DOHH2 (cell line): ENCODE data around the gene ACTG2.

Experiments used
- H3F3A ChIP-seq: fragments of 200-600 bp; sonication (generic), shearing (Covaris generic); 2 replicates; pipeline ENCODE4 v1.6.0; 2016; ENCODE audit warnings: antibody characterized with exemption, mild to moderate bottlenecking; ENCODE audit not compliant: control insufficient read depth, insufficient read depth
- H3K27ac ChIP-seq: fragments of 200-600 bp; sonication (generic); 2 replicates; pipeline ENCODE4 v1.5.1; 2014; ENCODE audit warnings: low read depth, mild to moderate bottlenecking, low read length, moderate library complexity
- H3K27me3 ChIP-seq: fragments of 200-600 bp; sonication (generic); 2 replicates; pipeline ENCODE4 v1.6.1; 2014; ENCODE audit warnings: mild to moderate bottlenecking, low read length, mixed read lengths; ENCODE audit not compliant: control insufficient read depth
- H3K36me3 ChIP-seq: fragments of 200-600 bp; sonication (generic); 2 replicates; pipeline ENCODE4 v1.6.1; 2014; ENCODE audit warnings: mild to moderate bottlenecking, low read length, moderate library complexity, mixed read lengths; ENCODE audit not compliant: control insufficient read depth
- H3K4me1 ChIP-seq: fragments of 200-600 bp; sonication (generic); 2 replicates; pipeline ENCODE4 v1.6.1; 2014; ENCODE audit warnings: mild to moderate bottlenecking, low read length, mixed read lengths; ENCODE audit not compliant: control insufficient read depth
- H3K4me2 ChIP-seq: fragments of 200-600 bp; sonication (generic); 2 replicates; pipeline ENCODE4 v1.6.0; 2014; ENCODE audit warnings: mild to moderate bottlenecking, low read length, moderate library complexity
- H3K4me3 ChIP-seq: fragments of 200-600 bp; sonication (generic); 2 replicates; pipeline ENCODE4 v1.5.1; 2014; ENCODE audit warnings: mild to moderate bottlenecking, low read length, mixed read lengths
- H3K79me2 ChIP-seq: fragments of 200-600 bp; sonication (generic); 2 replicates; pipeline ENCODE4 v1.6.1; 2014; ENCODE audit warnings: mild to moderate bottlenecking, low read length, mixed read lengths; ENCODE audit not compliant: control insufficient read depth
- H3K9me2 ChIP-seq: fragments of 200-600 bp; sonication (generic); replicated peaks from 2 replicates; pipeline ENCODE4 v1.6.1; 2014; ENCODE audit warnings: mild to moderate bottlenecking, low read length, mixed read lengths; ENCODE audit not compliant: control insufficient read depth
- H3K9me3 ChIP-seq: fragments of 200-600 bp; sonication (generic); 2 replicates; pipeline ENCODE4 v1.6.1; 2014; ENCODE audit warnings: antibody characterized with exemption, low read length, mixed read lengths; ENCODE audit not compliant: control insufficient read depth, insufficient read depth
- H4K20me1 ChIP-seq: fragments of 200-600 bp; sonication (generic); 2 replicates; pipeline ENCODE4 v1.6.0; 2014; ENCODE audit warnings: low read depth, mild to moderate bottlenecking, antibody characterized with exemption, low read length, moderate library complexity; ENCODE audit not compliant: control insufficient read depth, insufficient read depth
- CTCF ChIP-seq: fragments of 200-600 bp; sonication (generic); IDR thresholded peaks from one replicate; pipeline ENCODE4 v1.5.1; 2014; ENCODE audit warnings: antibody characterized with exemption, mild to moderate bottlenecking, low read depth, low read length; ENCODE audit not compliant: poor library complexity, severe bottlenecking
- EZH2phosphoT487 ChIP-seq: fragments of 200-600 bp; sonication (generic); IDR thresholded peaks from 2 replicates; pipeline ENCODE4 v1.6.1; 2017; ENCODE audit warnings: borderline replicate concordance, mild to moderate bottlenecking, antibody characterized with exemption, low read length, moderate library complexity, mixed read lengths

Gene ACTG2

GRCh38 chr2:73913414-73914054 lies 20.7 kb downstream of the ACTG2 start:
- H3K4me2 ChIP-seq = no peak overlapping the region
- H3F3A ChIP-seq = no peaks in the 10 kb centered on the region
- H3K4me1 ChIP-seq = no peaks in the 10 kb centered on the region
- no peak for TF ChIP-seq CTCF
- H3K36me3 ChIP-seq = no peaks in the 10 kb centered on the region
- no peaks in the 10 kb centered on the region for H3K9me2 ChIP-seq
- no peak overlapping the region for H3K4me3 ChIP-seq
- no peaks in the 10 kb centered on the region for H3K79me2 ChIP-seq
- no peaks in the 10 kb centered on the region for H3K9me3 ChIP-seq
- H3K27ac ChIP-seq = no peak overlapping the region
- no peaks in the 10 kb centered on the region for H3K27me3 ChIP-seq
- no peaks in the 10 kb centered on the region for H4K20me1 ChIP-seq

GRCh38 chr2:73914667-73915066 lies 21.9 kb downstream of the ACTG2 start:
- Histone ChIP-seq H3K27me3 (no peaks in the 10 kb centered on the region), H3F3A (no peaks in the 10 kb centered on the region), H3K4me1 (no peaks in the 10 kb centered on the region), H3K9me2 (no peaks in the 10 kb centered on the region), H3K4me3 (no peak overlapping the region), H3K9me3 (no peaks in the 10 kb centered on the region), H3K27ac (no peak overlapping the region), H3K36me3 (no peaks in the 10 kb centered on the region), H4K20me1 (no peaks in the 10 kb centered on the region), H3K4me2 (no peak overlapping the region), H3K79me2 (no peaks in the 10 kb centered on the region)
- TF ChIP-seq EZH2phosphoT487 (no peak), CTCF (no peak)

- no peaks in the 10 kb centered on the region for H3K27me3 ChIP-seq
Measured at GRCh38 chr2:73915437-73915993, 22.7 kb downstream of the ACTG2 start.

More at GRCh38 chr2:73915437-73915993, 22.7 kb downstream of the ACTG2 start:
- H3K9me2 ChIP-seq = no peaks in the 10 kb centered on the region
- no peaks in the 10 kb centered on the region for H3K36me3 ChIP-seq
- TF ChIP-seq EZH2phosphoT487 (no peak), CTCF (no peak)
- no peak overlapping the region for H3K27ac ChIP-seq
- H3K9me3 ChIP-seq = no peaks in the 10 kb centered on the region
- H3K4me3 ChIP-seq = no peak overlapping the region
- H3K4me2 ChIP-seq = no peak overlapping the region
- H4K20me1 ChIP-seq = no peaks in the 10 kb centered on the region
- H3F3A ChIP-seq = no peaks in the 10 kb centered on the region
- H3K79me2 ChIP-seq = no peaks in the 10 kb centered on the region
- H3K4me1 ChIP-seq = peaks cover 1% of the 10 kb centered on the region
